Liver (tissue), 3 donors: ENCODE data around the gene ZNF878.

Experiments used
- ATF3 ChIP-seq: IDR thresholded peaks from 2 replicates; pipeline ENCODE4 v1.6.1; 2016; ENCODE audit warnings: antibody characterized with exemption
- CTCF ChIP-seq: fragments of 150-350 bp; IDR thresholded peaks from 2 replicates; pipeline ENCODE4 v1.5.1; 2017; ENCODE audit warnings: improper control_type of control experiment, low read depth, low read length; ENCODE audit not compliant: missing input control
- EGR1 ChIP-seq, 2 donors: IDR thresholded peaks; 2 replicates each; pipeline ENCODE4 v1.6.1; 2016 to 2018; ENCODE audit warnings: antibody characterized with exemption in 2 of 2, low read depth in 2 of 2
- FOXA1 ChIP-seq: IDR thresholded peaks from 2 replicates; pipeline ENCODE4 v1.6.1; 2016; ENCODE audit warnings: antibody characterized with exemption
- GABPA ChIP-seq, 2 donors: IDR thresholded peaks in 1 of 2; conservative IDR thresholded peaks in 1 of 2; 2 replicates each; pipeline ENCODE4 v1.6.1; 2016; ENCODE audit warnings: antibody characterized with exemption in 2 of 2, mild to moderate bottlenecking in 1 of 2, moderate library complexity in 1 of 2
- HNF4A ChIP-seq, 2 donors: conservative IDR thresholded peaks; 2 replicates each; pipeline ENCODE4 v1.6.1; 2016; ENCODE audit warnings: antibody characterized with exemption in 2 of 2, mild to moderate bottlenecking in 2 of 2
- JUND ChIP-seq, 2 donors: IDR thresholded peaks; 2 replicates each; pipeline ENCODE4 v1.6.1; 2016; ENCODE audit warnings: antibody characterized with exemption in 2 of 2
- MAX ChIP-seq: IDR thresholded peaks from 2 replicates; pipeline ENCODE4 v1.6.1; 2016; ENCODE audit warnings: antibody characterized with exemption
- RAD21 ChIP-seq, 2 donors: IDR thresholded peaks; 2 replicates each; pipeline ENCODE4 v1.6.1; 2016; ENCODE audit warnings: antibody characterized with exemption in 2 of 2, mild to moderate bottlenecking in 2 of 2
- SP1 ChIP-seq: IDR thresholded peaks from 2 replicates; pipeline ENCODE4 v1.6.1; 2018; ENCODE audit warnings: antibody characterized with exemption, mild to moderate bottlenecking
- TAF1 ChIP-seq: conservative IDR thresholded peaks from 2 replicates; pipeline ENCODE4 v1.6.1; 2016; ENCODE audit warnings: antibody characterized with exemption, mild to moderate bottlenecking
- YY1 ChIP-seq: IDR thresholded peaks from 2 replicates; pipeline ENCODE4 v1.6.1; 2016; ENCODE audit warnings: antibody characterized with exemption, mild to moderate bottlenecking
- ZBTB33 ChIP-seq: IDR thresholded peaks from 2 replicates; pipeline ENCODE4 v1.6.1; 2016; ENCODE audit warnings: antibody characterized with exemption
- donor health status: healthy.
- donor health status: healthy.

GRCh38 chr19:12047868-12048267, 4.9 kb downstream of the ZNF878 start:
- no peak for TF ChIP-seq MAX
- TF ChIP-seq CTCF: no peak
- TF ChIP-seq FOXA1: no peak
- no peak for TF ChIP-seq JUND (IDR thresholded peaks at IDR 0.05)
- no peak for TF ChIP-seq EGR1 (IDR thresholded peaks at IDR 0.05; ENCODE audit: low read depth in 2 of 2)
- no peak for TF ChIP-seq SP1
- no peak for TF ChIP-seq RAD21 (IDR thresholded peaks at IDR 0.05)
- no peak for TF ChIP-seq TAF1
- TF ChIP-seq ATF3: no peak
- TF ChIP-seq GABPA (IDR thresholded peaks at IDR 0.05 in 1 of 2, conservative IDR thresholded peaks at IDR 0.05 in 1 of 2): no peak
- no peak for TF ChIP-seq HNF4A (conservative IDR thresholded peaks at IDR 0.05)
- TF ChIP-seq YY1: no peak
- TF ChIP-seq ZBTB33: no peak
